Stimulated activated CD8-positive, alpha-beta memory T cell treated with anti-CD3 and anti-CD28 coated beads, Interleukin-7, amount 100 ng/mL, for 1 hour (primary cell): ENCODE results near the gene DLGAP5.

Source experiments
- DNase-seq, 2 donors: peaks; one replicate each; pipeline ENCODE4 v3.0.0-alpha.2; 2020; ENCODE audit warnings: low read depth in 2 of 2

The DLGAP5 gene

GRCh38 chr14:55129428-55130195 lies 61.8 kb downstream of the DLGAP5 start:
- DNase-seq, result peak; percentile 23 to 25

GRCh38 chr14:55129086-55129427 lies 62.3 kb downstream of the DLGAP5 start, which contains the start of gene LGALS3:
Gene LGALS3, plus strand, starts transcription at chr14:55129252. Its CDS starts 8,122 bp downstream, at chr14:55137374.
- no peak for DNase-seq

GRCh38 chr14:55128386-55129085 lies 62.8 kb downstream of the DLGAP5 start:
- no peak for DNase-seq

- DNase-seq, result no peak
Observed at GRCh38 chr14:55127460-55127951, 63.9 kb downstream of the DLGAP5 start.

- no peak for DNase-seq
Observed at GRCh38 chr14:55126932-55127459, 64.4 kb downstream of the DLGAP5 start.

GRCh38 chr14:55126034-55126433 lies 65.4 kb downstream of the DLGAP5 start:
- DNase-seq, result no peak

- no peak for DNase-seq
Observed at GRCh38 chr14:55125403-55125802, 66.0 kb downstream of the DLGAP5 start.

- DNase-seq, result no peak
Observed at GRCh38 chr14:55124774-55125386, 66.5 kb downstream of the DLGAP5 start.

- DNase-seq, result no peak
Observed at GRCh38 chr14:55123852-55124639, 67.3 kb downstream of the DLGAP5 start.

GRCh38 chr14:55123101-55123500 lies 68.3 kb downstream of the DLGAP5 start:
- DNase-seq, result no peak

- DNase-seq, result no peak
Observed at GRCh38 chr14:55122440-55122986, 68.9 kb downstream of the DLGAP5 start.

GRCh38 chr14:55121628-55122439 lies 69.6 kb downstream of the DLGAP5 start:
- DNase-seq, result no peak

- no peak for DNase-seq
Observed at GRCh38 chr14:55120571-55121495, 70.6 kb downstream of the DLGAP5 start.

GRCh38 chr14:55118761-55119160 lies 72.6 kb downstream of the DLGAP5 start:
- DNase-seq, result no peak

- no peak for DNase-seq
Observed at GRCh38 chr14:55117803-55118441, 73.5 kb downstream of the DLGAP5 start.

- no peak for DNase-seq
Observed at GRCh38 chr14:55116246-55117030, 74.9 kb downstream of the DLGAP5 start.

GRCh38 chr14:55115861-55116245 lies 75.5 kb downstream of the DLGAP5 start:
- DNase-seq, result no peak

- DNase-seq, result no peak
Observed at GRCh38 chr14:55115460-55115859, 75.9 kb downstream of the DLGAP5 start.
